H1 (cell line): ENCODE results near the gene CDR2L. TPM values are rescaled to one million over a fixed set of nuclear protein-coding genes. Genes with fewer than 3 reads are reported as not detected.

Source experiments
- PHF8 ChIP-seq: fragments of 200-600 bp; sonication (generic); conservative IDR thresholded peaks from 2 replicates; pipeline ENCODE4 v1.7.1; 2012; ENCODE audit warnings: low read depth, mild to moderate bottlenecking, inconsistent platforms, low read length, moderate library complexity
- SAP30 ChIP-seq: fragments of 300-600 bp; sonication (generic); IDR thresholded peaks from 2 replicates; pipeline ENCODE4 v1.7.1; 2012; ENCODE audit warnings: low read length, moderate library complexity, mild to moderate bottlenecking, inconsistent platforms; ENCODE audit not compliant: insufficient read depth, insufficient replicate concordance
- polyA plus RNA-seq, 7 experiments: library from polyadenylated mRNA; depleted of rRNA in 3 of 7; stranded (reverse) in 5 of 7; unstranded in 2 of 7; fragments of >200 nt in 5 of 7; fragments of 200-250 nt in 2 of 7; gene quantifications; 1 replicate in 5 of 7; 2 replicates in 1 of 7; 4 replicates in 1 of 7; pipeline versions ENCODE4 v1.2.1 to v1.2.3, GENCODE V29; 2011 to 2013; ENCODE audit warnings: missing spikeins in 2 of 7, mixed read lengths in 2 of 7
- total RNA-seq: library from RNA; stranded (reverse); fragmentation: NEBNext Ultra II Directional; extraction: Animal tissue kit (Norgen Biotek cat#: 25700); gene quantifications from 2 replicates; pipeline ENCODE4 v1.2.1, GENCODE V29; 2021

The CDR2L gene
- total and polyA plus RNA-seq, 2 of the 8 experiments (the other 6 are each of a cell fraction or from before 2014, with no cell fraction given) = 20.4 to 38.1 TPM

DNA sequence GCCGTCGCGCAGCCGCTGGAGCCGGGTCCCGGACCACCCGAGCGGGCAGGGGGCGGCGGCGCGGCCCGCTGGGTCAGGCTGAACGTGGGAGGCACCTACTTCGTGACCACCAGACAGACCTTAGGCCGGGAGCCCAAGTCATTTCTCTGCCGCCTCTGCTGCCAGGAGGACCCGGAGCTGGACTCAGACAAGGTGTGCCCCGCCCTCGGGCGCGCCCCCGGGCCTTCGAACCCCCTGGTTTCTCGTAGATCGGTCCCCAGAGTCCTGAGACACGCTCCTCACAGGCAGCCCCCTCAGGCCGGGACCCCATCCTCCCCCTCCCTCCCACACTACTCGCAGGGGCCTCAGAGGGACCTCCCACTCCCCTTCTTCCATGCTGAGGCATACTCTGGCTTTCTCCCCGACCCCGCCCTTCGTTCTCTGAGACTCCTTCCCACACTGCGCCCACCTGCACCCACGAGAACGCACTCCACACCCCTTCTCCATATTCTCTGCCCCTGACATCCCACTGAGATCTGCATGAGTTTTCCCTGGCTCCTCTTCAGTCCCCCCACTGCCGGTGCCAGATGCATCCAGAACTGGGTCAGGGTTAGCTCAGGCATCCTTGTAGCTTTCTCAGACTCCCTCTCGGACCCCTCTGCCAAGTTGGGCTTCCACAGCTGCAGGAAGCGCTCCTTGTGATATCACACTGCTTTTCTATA lies 60.1 kb downstream of the CDR2L start (continued):
- TF ChIP-seq SAP30 (peak; percentile 45), PHF8 (peak; percentile 32; the same call in 1 of the 2 replicates)
